Inflammatory macrophage (primary cell): ENCODE data around the gene CLEC4A.
"Not testable (repeated sequence)": the region's sequence is repeated elsewhere in the genome, so short reads cannot be mapped to it uniquely, and the experiment has no call there.

Source experiments
- DNase-seq, 2 donors: peaks; one replicate each; pipeline ENCODE4 v3.0.0-alpha.2; 2020 to 2022

The CLEC4A gene

GRCh38 chr12:8134398-8134930 is 11.0 kb downstream of the CLEC4A start:
- DNase-seq, result not testable (repeated sequence)

GRCh38 chr12:8141647-8142046 is 18.2 kb downstream of the CLEC4A start:
- not testable (repeated sequence) for DNase-seq

- DNase-seq, result no peak
Observed at GRCh38 chr12:8143261-8143660, 19.8 kb downstream of the CLEC4A start.

DNA sequence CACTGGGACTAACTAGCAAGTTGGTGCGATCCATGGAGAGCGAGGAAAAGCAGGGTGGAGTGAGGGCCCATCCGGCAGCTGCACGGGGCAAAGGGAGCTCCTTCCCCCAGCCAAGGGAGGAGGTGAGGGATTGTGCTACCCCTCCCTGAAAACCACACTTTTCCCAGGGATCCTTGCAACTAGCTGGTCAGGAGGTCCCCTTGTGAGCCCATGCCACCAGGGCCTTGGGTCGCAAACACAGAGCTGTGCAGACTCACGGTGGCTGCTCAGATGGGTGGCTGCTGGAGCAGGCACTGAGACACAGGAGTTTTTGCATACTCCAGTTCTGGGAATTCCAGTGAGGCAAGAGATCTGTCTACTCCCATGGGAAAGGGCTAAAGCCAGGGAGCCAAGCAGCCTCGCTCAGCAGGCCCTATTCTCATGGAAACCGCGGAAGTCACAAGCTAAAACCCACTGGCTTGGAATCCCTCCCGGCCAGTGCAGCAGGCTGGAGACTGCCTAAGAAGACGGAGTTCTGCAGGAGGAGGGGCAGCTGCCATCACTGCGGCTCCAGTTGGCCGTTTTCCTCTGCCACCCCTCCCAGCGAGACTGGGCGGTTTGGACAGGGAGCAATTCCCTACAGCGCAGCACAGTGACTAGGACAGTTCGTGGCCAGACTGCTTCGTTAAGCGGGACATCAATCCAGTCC is 22.5 kb downstream of the CLEC4A start:
- no peak for DNase-seq

DNA sequence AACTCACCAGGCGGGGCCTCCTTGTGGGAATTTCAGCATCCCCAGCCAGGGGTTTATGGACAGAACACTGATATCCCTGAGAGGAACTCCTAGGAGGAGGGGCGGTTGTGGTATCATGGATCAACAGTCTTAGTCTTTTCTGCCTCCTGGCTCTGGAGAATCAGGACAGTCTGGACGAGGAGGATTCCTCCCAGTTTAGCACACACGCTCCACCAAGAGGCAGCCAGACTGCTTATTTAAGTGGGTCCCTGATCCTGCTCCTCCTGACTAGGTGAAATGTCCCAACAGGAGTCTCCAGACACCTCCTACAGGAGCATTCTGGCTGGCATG is 23.0 kb downstream of the CLEC4A start:
- no peak for DNase-seq

- no peak for DNase-seq
Observed at GRCh38 chr12:8154526-8154925, 31.1 kb downstream of the CLEC4A start.

- DNase-seq, result peak; percentile 26 to 69
Observed at GRCh38 chr12:8156416-8156815, 33.0 kb downstream of the CLEC4A start.

GRCh38 chr12:8156845-8157244 is 33.4 kb downstream of the CLEC4A start, which contains the start of gene ZNF705A:
TSS of gene ZNF705A (plus strand) at chr12:8157015. CDS start at chr12:8172626, 15,611 bp downstream.
- DNase-seq, result peak; percentile 80 to 88

DNA sequence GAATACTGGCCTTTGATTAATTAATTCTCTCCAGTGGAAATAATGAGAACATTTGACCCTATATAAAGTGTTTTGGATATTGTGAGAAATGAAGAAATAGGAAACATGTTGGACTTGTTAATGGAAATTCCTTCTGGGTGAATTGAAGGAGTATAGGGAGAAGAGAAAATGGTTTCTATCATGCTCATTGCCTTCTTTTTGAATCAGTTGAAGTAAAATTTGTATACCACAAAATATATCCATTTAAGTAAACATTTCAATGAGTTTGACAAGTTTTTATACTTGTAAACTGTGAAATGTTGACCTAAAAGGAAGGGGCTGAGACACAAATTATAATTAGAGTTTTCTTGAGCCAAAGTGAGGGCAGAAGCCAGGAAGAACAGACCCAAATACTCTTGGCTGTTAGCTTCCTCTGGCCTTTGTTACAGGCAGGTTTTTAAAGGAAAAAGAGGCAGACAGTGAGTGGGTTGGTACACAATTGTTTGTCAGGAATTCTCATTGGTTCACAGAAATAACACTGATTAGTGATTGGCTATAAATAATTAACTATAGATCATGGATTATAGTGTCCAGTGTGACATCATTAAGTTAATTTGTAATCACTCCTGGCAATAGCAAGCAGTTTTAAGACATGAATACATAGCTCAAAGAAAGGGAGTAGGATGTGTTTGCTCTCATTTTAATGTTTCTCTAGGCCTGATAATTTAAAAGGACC is 34.2 kb downstream of the CLEC4A start:
- DNase-seq, result no peak

- DNase-seq, result not testable (repeated sequence)
Observed at GRCh38 chr12:8172911-8173310, 49.5 kb downstream of the CLEC4A start.

GRCh38 chr12:8179989-8180585 is 56.7 kb downstream of the CLEC4A start:
- peak; percentile 56 to 59 for DNase-seq

- not testable (repeated sequence) for DNase-seq
Observed at GRCh38 chr12:8181271-8181670, 57.9 kb downstream of the CLEC4A start.

- not testable (repeated sequence) for DNase-seq
Observed at GRCh38 chr12:8182923-8183322, 59.5 kb downstream of the CLEC4A start.

GRCh38 chr12:8183346-8183745 is 59.9 kb downstream of the CLEC4A start:
- DNase-seq, result not testable (repeated sequence)

DNA sequence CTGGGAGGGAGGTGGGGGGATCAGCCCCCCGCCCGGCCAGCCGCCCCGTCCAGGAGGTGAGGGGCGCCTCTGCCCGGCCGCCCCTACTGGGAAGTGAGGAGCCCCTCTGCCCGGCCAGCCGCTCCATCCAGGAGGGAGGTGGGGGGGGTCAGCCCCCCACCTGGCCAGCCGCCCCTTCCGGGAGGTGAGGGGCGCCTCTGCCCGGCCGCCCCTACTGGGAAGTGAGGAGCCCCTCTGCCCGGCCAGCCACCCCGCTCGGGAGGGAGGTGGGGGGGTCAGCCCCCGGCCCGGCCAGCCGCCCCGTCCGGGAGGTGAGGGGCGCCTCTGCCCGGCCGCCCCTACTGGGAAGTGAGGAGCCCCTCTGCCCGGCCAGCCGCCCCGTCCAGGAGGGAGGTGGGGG is 60.8 kb downstream of the CLEC4A start:
- DNase-seq, result not testable (repeated sequence)

DNA sequence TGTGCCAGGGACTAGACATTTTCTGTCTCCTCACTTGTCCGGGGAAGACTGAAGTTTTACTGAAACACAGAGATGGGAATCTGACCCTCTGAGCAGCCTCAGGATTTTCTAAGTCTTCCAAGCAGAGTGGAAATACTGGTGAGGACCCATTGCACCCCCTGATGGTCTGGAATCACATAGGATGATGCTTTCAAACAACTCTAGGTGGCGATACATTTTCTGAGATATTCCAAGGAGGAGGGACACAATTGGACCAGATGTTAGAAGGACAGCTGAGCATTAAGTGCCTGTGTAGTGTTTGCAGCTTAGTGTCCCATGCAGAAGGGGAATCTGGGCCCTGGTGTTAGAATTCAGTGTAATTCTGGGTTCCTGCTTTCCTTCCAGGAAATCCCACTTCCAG is 64.7 kb downstream of the CLEC4A start:
- DNase-seq, result not testable (repeated sequence)
